Smooth muscle cell (in vitro differentiated cells): ENCODE measurements around the gene FUS. TPM values are rescaled to one million over a fixed set of nuclear protein-coding genes. Genes with fewer than 3 reads are reported as not detected.

Experiments used
- DNase-seq: peaks from one replicate; lab custom pipeline; 2025; ENCODE audit not compliant: unreplicated experiment; lab: John Stamatoyannopoulos, UW
- H2AFZ ChIP-seq: fragments of 200-600 bp; sonication (generic); 2 replicates; pipeline ENCODE4 v1.6.0; 2016; ENCODE audit warnings: antibody characterized with exemption, low read depth, mild to moderate bottlenecking
- H3F3A ChIP-seq: fragments of 200-600 bp; sonication (generic); 2 replicates; pipeline ENCODE4 v1.6.0; 2017; ENCODE audit warnings: antibody characterized with exemption, low read depth
- H3K27ac ChIP-seq: fragments of 200-600 bp; sonication (generic); 2 replicates; pipeline ENCODE4 v1.5.1; 2016; ENCODE audit warnings: low read depth, mild to moderate bottlenecking
- H3K27me3 ChIP-seq: fragments of 200-600 bp; sonication (generic); 2 replicates; pipeline ENCODE4 v1.6.1; 2016; ENCODE audit warnings: low read depth, mild to moderate bottlenecking
- H3K36me3 ChIP-seq: fragments of 200-600 bp; sonication (generic); 2 replicates; pipeline ENCODE4 v1.5.1; 2016; ENCODE audit warnings: low read depth
- H3K4me1 ChIP-seq: fragments of 200-600 bp; sonication (generic); 2 replicates; pipeline ENCODE4 v1.5.1; 2016; ENCODE audit warnings: low read depth
- H3K4me2 ChIP-seq: fragments of 200-600 bp; sonication (generic); 2 replicates; pipeline ENCODE4 v1.6.0; 2016; ENCODE audit warnings: mild to moderate bottlenecking
- H3K4me3 ChIP-seq: fragments of 200-600 bp; sonication (generic); 2 replicates; pipeline ENCODE4 v1.5.1; 2016; ENCODE audit warnings: mild to moderate bottlenecking
- H3K79me2 ChIP-seq: fragments of 200-600 bp; sonication (generic); 2 replicates; pipeline ENCODE4 v1.6.0; 2016; ENCODE audit warnings: low read depth, mild to moderate bottlenecking
- H3K9ac ChIP-seq: fragments of 200-600 bp; sonication (generic); 2 replicates; pipeline ENCODE4 v1.6.0; 2016; ENCODE audit warnings: low read depth
- H3K9me3 ChIP-seq: fragments of 200-600 bp; sonication (generic); replicated peaks from 2 replicates; pipeline ENCODE4 v1.5.1; 2016; ENCODE audit warnings: low read depth
- H4K20me1 ChIP-seq: fragments of 200-600 bp; sonication (generic); 2 replicates; pipeline ENCODE4 v1.6.0; 2016; ENCODE audit warnings: low read depth
- WGBS: methylation state at CpG from one replicate; pipeline ENCODE4 v1.1.7; 2016; ENCODE audit warnings: low lambda C conversion rate; 5-methylcytosine and 5-hydroxymethylcytosine counted together
- polyA plus RNA-seq: library from polyadenylated mRNA; unstranded; fragments of >200 nt; fragmentation: Nextera tagmentation; extraction: Ambion mirVana; gene quantifications from 2 replicates; pipeline ENCODE4 v1.2.1, GENCODE V29; 2016
- total RNA-seq: library from RNA; depleted of rRNA; stranded (reverse); fragments of >200 nt; gene quantifications from 2 replicates; pipeline ENCODE4 v1.2.3, GENCODE V29; 2014
- TF ChIP-seq, protein P1 (sequence below): fragments of 200-600 bp; sonication (generic); IDR thresholded peaks from 2 replicates; pipeline ENCODE4 v1.5.1; 2017; ENCODE audit warnings: borderline replicate concordance, mild to moderate bottlenecking, antibody characterized with exemption; ENCODE audit not compliant: insufficient read depth, poor library complexity, severe bottlenecking

FUS gene
- total and polyA plus RNA-seq, 2 experiments from 2014 or later = 58.6 to 225 TPM

DNA sequence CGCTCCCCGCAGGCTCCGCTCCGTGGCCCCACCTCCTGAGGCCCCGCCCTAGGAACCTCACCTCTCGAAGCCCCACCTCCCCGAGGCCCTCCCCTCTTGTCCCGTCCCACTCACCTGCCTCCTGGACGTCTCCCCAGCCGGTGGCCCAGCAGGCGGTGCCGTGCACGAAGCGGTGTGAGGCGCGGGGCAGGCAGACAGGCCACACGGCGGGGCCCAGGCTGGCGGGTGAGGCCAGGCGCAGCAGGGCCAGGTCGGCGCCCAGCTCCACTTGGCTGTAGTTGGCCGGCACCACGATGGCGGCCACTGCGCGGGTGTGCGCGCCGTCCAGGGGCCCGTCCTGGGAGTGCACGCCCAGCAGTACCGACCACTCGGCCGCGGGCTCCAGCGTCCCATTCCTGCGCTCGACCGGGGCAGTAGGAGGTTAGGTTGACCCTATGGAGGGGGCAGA, 31.6 kb upstream of the FUS start:
- H3K4me2 ChIP-seq = peak overlapping the region; percentile 74
- 18% methylated on average over 30 of the region's 40 CpGs for WGBS
- DNase-seq = no peak
- H3K9me3 ChIP-seq = no peaks in the 10 kb centered on the region
- H3K4me3 ChIP-seq = no peak overlapping the region
- H3K79me2 ChIP-seq = no peaks in the 10 kb centered on the region
- no peak overlapping the region for H3K27ac ChIP-seq
- H3K36me3 ChIP-seq = no peaks in the 10 kb centered on the region
- H3K9ac ChIP-seq = no peak overlapping the region
- H3F3A ChIP-seq = no peaks in the 10 kb centered on the region
- TF ChIP-seq, protein P1, sequence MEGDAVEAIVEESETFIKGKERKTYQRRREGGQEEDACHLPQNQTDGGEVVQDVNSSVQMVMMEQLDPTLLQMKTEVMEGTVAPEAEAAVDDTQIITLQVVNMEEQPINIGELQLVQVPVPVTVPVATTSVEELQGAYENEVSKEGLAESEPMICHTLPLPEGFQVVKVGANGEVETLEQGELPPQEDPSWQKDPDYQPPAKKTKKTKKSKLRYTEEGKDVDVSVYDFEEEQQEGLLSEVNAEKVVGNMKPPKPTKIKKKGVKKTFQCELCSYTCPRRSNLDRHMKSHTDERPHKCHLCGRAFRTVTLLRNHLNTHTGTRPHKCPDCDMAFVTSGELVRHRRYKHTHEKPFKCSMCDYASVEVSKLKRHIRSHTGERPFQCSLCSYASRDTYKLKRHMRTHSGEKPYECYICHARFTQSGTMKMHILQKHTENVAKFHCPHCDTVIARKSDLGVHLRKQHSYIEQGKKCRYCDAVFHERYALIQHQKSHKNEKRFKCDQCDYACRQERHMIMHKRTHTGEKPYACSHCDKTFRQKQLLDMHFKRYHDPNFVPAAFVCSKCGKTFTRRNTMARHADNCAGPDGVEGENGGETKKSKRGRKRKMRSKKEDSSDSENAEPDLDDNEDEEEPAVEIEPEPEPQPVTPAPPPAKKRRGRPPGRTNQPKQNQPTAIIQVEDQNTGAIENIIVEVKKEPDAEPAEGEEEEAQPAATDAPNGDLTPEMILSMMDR = no peak
- H2AFZ ChIP-seq = peak overlapping the region; percentile 84
- H4K20me1 ChIP-seq = no peaks in the 10 kb centered on the region
- H3K4me1 ChIP-seq = no peaks in the 10 kb centered on the region
- peaks cover 27% of the 10 kb centered on the region for H3K27me3 ChIP-seq

DNA sequence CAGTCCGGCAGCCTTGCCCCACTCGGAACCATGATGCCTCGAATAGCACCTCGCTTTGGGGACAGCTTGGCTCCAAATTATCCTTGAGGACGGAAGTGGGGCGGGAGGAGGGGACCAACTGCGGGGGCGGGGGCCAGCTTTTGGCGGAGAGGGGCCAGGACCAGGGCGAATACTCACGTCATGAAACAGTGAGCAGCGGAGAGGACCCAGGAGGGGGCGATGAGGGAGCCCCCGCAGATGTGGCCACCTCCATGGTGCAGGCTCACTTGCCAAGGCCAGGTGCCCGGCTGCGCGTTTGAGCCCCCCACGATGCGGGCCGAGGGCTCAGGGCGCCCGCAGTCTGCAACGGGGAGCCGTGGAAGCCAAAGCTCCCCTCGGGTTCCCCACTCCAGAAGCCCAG, 31.0 kb upstream of the FUS start:
- H3K9me3 ChIP-seq = no peaks in the 10 kb centered on the region
- H3K27ac ChIP-seq = no peak overlapping the region
- 85% methylated on average over 24 of the region's 25 CpGs for WGBS
- no peaks in the 10 kb centered on the region for H3K4me1 ChIP-seq
- no peaks in the 10 kb centered on the region for H4K20me1 ChIP-seq
- H3K79me2 ChIP-seq = no peaks in the 10 kb centered on the region
- no peak overlapping the region for H3K4me3 ChIP-seq
- no peak overlapping the region for H3K9ac ChIP-seq
- DNase-seq = no peak
- no peak overlapping the region for H3K4me2 ChIP-seq
- H3K36me3 ChIP-seq = no peaks in the 10 kb centered on the region
- H3F3A ChIP-seq = no peaks in the 10 kb centered on the region
- peaks cover 27% of the 10 kb centered on the region for H3K27me3 ChIP-seq
- TF ChIP-seq, protein P1 = no peak
- no peak overlapping the region for H2AFZ ChIP-seq

DNA sequence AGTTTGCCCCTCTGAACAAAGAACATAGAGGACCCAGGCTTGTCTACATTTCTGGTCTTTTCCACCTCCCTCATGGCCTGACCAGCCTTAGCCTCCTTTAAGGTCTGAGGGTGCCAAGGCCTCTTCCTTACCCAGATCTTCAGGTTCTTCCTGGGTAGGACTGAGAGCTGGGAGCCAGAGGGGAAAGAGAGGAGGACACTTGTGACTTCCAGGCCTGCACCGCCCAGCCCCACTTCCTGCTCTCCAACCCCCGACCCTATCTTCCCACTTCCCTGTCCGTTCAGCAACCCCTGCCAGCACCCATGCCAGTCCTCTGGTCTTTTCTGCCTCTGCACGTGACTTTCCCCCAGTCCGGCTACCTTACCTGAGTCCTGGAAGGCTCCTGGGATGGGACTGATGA, 30.6 kb upstream of the FUS start:
- Histone ChIP-seq H3K4me2 (no peak overlapping the region), H2AFZ (no peak overlapping the region), H3K79me2 (no peaks in the 10 kb centered on the region), H3K4me3 (no peak overlapping the region), H3K9ac (no peak overlapping the region), H3K27ac (no peak overlapping the region), H3K36me3 (no peaks in the 10 kb centered on the region), H4K20me1 (no peaks in the 10 kb centered on the region), H3F3A (no peaks in the 10 kb centered on the region), H3K9me3 (no peaks in the 10 kb centered on the region), H3K27me3 (peaks cover 27% of the 10 kb centered on the region), H3K4me1 (no peaks in the 10 kb centered on the region)
- 85% methylated on average over 5 of the region's 5 CpGs for WGBS
- TF ChIP-seq, protein P1 = no peak
- DNase-seq = no peak
